ENCODE measurements around the gene RASA3. TPM values are rescaled to one million over a fixed set of nuclear protein-coding genes. Genes with fewer than 3 reads are reported as not detected.

The RASA3 gene
- total and polyA plus RNA-seq, 2 of the 8 experiments (the other 6 are each of a cell fraction or from before 2014, with no cell fraction given): 7.5 to 21.9 TPM

- POLR2A ChIA-PET (ENCODE audit: partially characterized antibody): interaction anchor here (0.8 kb wide), 1 partner anchor 19 kb away, joined by 3 read pairs; no protein-coding TSS in a partner anchor
- H4K20me1 ChIP-seq (replicated peaks in 1 of 2; ENCODE audit: control insufficient read depth in 1 of 2, insufficient read depth in 2 of 2, low read length in 2 of 2): peaks cover 0 to 9% of the 10 kb centered on the region in 2 experiments
- no peak overlapping the region for H4K8ac ChIP-seq (ENCODE audit: extremely low read depth, insufficient read depth, low read length)
- H2BK5ac ChIP-seq (ENCODE audit: low read depth, low read length): no peak overlapping the region
- no peak overlapping the region for H3K18ac ChIP-seq (ENCODE audit: extremely low read depth, low read length)
- no peaks in the 10 kb centered on the region; a peak in 1 of 7 replicates for H3K4me1 ChIP-seq (replicated peaks in 1 of 4; ENCODE audit: control insufficient read depth in 3 of 4, insufficient read depth in 4 of 4, low read length in 3 of 4)
- no peaks in the 10 kb centered on the region; the same call in 1 of the 2 replicates for H3K23me2 ChIP-seq (ENCODE audit: low read depth, low read length)
- no peak overlapping the region for H3K23ac ChIP-seq (ENCODE audit: insufficient read length)
- H2BK15ac ChIP-seq (ENCODE audit: low read length): no peak overlapping the region
- no peaks in the 10 kb centered on the region for H3K27me3 ChIP-seq (replicated peaks in 1 of 4; ENCODE audit: control insufficient read depth in 3 of 4, extremely low read depth in 1 of 4, insufficient read depth in 3 of 4, low read length in 3 of 4)
- whole genome bisulfite sequencing, 2 experiments (ENCODE audit: extremely low coverage in 1 of 2, insufficient coverage in 1 of 2, insufficient read length in 1 of 2, insufficient replicate concordance in 2 of 2, low coverage in 1 of 2, low lambda C conversion rate in 2 of 2, missing lambda C conversion rate in 1 of 2): 93% methylated on average over 21 of the region's 21 CpGs; no CpG with 5 or more reads in 1 of the 2 experiments
- H3K36me3 ChIP-seq (ENCODE audit: control insufficient read depth in 2 of 4, insufficient read depth in 4 of 4, low read length in 3 of 4): no peaks in the 10 kb centered on the region
- FAIRE-seq (no peak), DNase-seq (ENCODE audit: low read depth in 1 of 2, low spot score in 2 of 2) (no peak)
- H2BK20ac ChIP-seq (ENCODE audit: low read length): no peak overlapping the region
- H4K91ac ChIP-seq (replicated peaks; ENCODE audit: insufficient read length, low read length): no peak overlapping the region
- no peak overlapping the region for H2AK5ac ChIP-seq (ENCODE audit: low read depth, low read length)
- no peak overlapping the region for H3K4ac ChIP-seq (replicated peaks; ENCODE audit: insufficient read length, low read depth, low read length)
- no peak overlapping the region for H3K14ac ChIP-seq (ENCODE audit: insufficient read length)
- no peak overlapping the region for H4K5ac ChIP-seq (ENCODE audit: insufficient read length, low read depth, low read length)
- H2AFZ ChIP-seq (ENCODE audit: low read length): no peak overlapping the region
- H2BK120ac ChIP-seq (replicated peaks; ENCODE audit: low read depth, low read length): no peak overlapping the region
- H3K9ac ChIP-seq (replicated peaks in 1 of 4; ENCODE audit: extremely low read depth in 1 of 4, low read depth in 3 of 4, low read length in 3 of 4): no peak overlapping the region
- H3K9me3 ChIP-seq (ENCODE audit: insufficient read depth in 2 of 2, low read depth in 1 of 2, low read length in 1 of 2): peaks cover 0 to 5% of the 10 kb centered on the region in 2 experiments; a peak in 1 of 4 replicates
- H2BK12ac ChIP-seq (ENCODE audit: low read depth, low read length): no peak overlapping the region
- CTCF ChIA-PET (ENCODE audit: partially characterized antibody): interaction anchor here (0.9 kb wide), 1 partner anchor 10 kb away, joined by 3 read pairs; no protein-coding TSS in a partner anchor
- H3K4me2 ChIP-seq (ENCODE audit: insufficient read depth in 1 of 2, low read depth in 2 of 2, low read length in 2 of 2): no peak overlapping the region
- no peaks in the 10 kb centered on the region; a peak in 1 of 4 replicates for H3K79me2 ChIP-seq (ENCODE audit: control insufficient read depth in 1 of 2, insufficient read depth in 2 of 2, low read length in 2 of 2)
- peaks cover 11% of the 10 kb centered on the region for H3K79me1 ChIP-seq (ENCODE audit: low read depth, low read length)
- no peak overlapping the region; the same call in 1 of the 2 replicates for H3K27ac ChIP-seq (ENCODE audit: low read depth, low read length)
- H3K4me3 ChIP-seq (ENCODE audit: extremely low read depth in 1 of 4, insufficient read depth in 2 of 4, low read depth in 3 of 4, low read length in 4 of 4): no peak overlapping the region
- H3K56ac ChIP-seq (replicated peaks; ENCODE audit: insufficient read length, low read depth, low read length): no peak overlapping the region
- TF ChIP-seq SIRT6 (IDR thresholded peaks at IDR 0.05; ENCODE audit: low read length): no peak
- no peak for TF ChIP-seq RXRA (IDR thresholded peaks at IDR 0.05; ENCODE audit: insufficient read depth, low read depth, low read length)
- no peak for TF ChIP-seq CEBPB (IDR thresholded peaks at IDR 0.05; ENCODE audit: low read depth, low read length)
- no peak for TF ChIP-seq PHF8 (conservative IDR thresholded peaks at IDR 0.05; ENCODE audit: low read depth, low read length)
- no peak for TF ChIP-seq SP4 (IDR thresholded peaks at IDR 0.05; ENCODE audit: low read length)
- no peak for TF ChIP-seq YY1 (IDR thresholded peaks at IDR 0.05; ENCODE audit: low read depth, low read length)
- TF ChIP-seq ATF2 (IDR thresholded peaks at IDR 0.05; ENCODE audit: low read length): no peak
- TF ChIP-seq, protein P1, sequence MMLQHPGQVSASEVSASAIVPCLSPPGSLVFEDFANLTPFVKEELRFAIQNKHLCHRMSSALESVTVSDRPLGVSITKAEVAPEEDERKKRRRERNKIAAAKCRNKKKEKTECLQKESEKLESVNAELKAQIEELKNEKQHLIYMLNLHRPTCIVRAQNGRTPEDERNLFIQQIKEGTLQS (IDR thresholded peaks at IDR 0.05; ENCODE audit: insufficient read depth, low read depth, low read length): no peak
- TF ChIP-seq, protein P2, sequence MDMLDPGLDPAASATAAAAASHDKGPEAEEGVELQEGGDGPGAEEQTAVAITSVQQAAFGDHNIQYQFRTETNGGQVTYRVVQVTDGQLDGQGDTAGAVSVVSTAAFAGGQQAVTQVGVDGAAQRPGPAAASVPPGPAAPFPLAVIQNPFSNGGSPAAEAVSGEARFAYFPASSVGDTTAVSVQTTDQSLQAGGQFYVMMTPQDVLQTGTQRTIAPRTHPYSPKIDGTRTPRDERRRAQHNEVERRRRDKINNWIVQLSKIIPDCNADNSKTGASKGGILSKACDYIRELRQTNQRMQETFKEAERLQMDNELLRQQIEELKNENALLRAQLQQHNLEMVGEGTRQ (IDR thresholded peaks at IDR 0.05; ENCODE audit: low read length): no peak
- TF ChIP-seq POU5F1 (IDR thresholded peaks at IDR 0.05; ENCODE audit: low read depth, low read length): no peak
- no peak for TF ChIP-seq CTBP2 (IDR thresholded peaks at IDR 0.05; ENCODE audit: borderline replicate concordance, insufficient read depth, insufficient read length, low read length)
These were observed 104.6 kb downstream of the RASA3 start for GRCh38 chr13:114027826-114028225.
